Daoy (cell line): Measurements from ENCODE around the gene C15orf61. TPM values are rescaled to one million over a fixed set of nuclear protein-coding genes. Genes with fewer than 3 reads are reported as not detected.

Experiments used
- DNase-seq: peaks from one replicate; pipeline ENCODE4 v3.0.0-alpha.2; 2015; ENCODE audit warnings: low read depth
- total RNA-seq: library from RNA; depleted of rRNA; stranded (reverse); fragments of >200 nt; shearing (Covaris generic); gene quantifications from 2 replicates; pipeline ENCODE4 v1.2.3, GENCODE V29; 2014

Gene C15orf61
- total RNA-seq, 1 experiment from 2014 or later, result 2.2 TPM

GRCh38 chr15:67549736-67550135 is 28.8 kb downstream of the C15orf61 start:
- no peak for DNase-seq

- peak; percentile 42 for DNase-seq
Observed at GRCh38 chr15:67550522-67550921, 29.6 kb downstream of the C15orf61 start.

GRCh38 chr15:67551207-67551743 is 30.3 kb downstream of the C15orf61 start:
- DNase-seq, result no peak

- no peak for DNase-seq
Observed at GRCh38 chr15:67554580-67554979, 33.6 kb downstream of the C15orf61 start.

- no peak for DNase-seq
Observed at GRCh38 chr15:67556976-67557570, 36.1 kb downstream of the C15orf61 start.

GRCh38 chr15:67558502-67558901 is 37.6 kb downstream of the C15orf61 start:
- DNase-seq, result no peak

- no peak for DNase-seq
Observed at GRCh38 chr15:67559158-67559557, 38.2 kb downstream of the C15orf61 start.

- no peak for DNase-seq
Observed at GRCh38 chr15:67559576-67559975, 38.6 kb downstream of the C15orf61 start.

GRCh38 chr15:67560320-67560719 is 39.4 kb downstream of the C15orf61 start:
- no peak for DNase-seq

GRCh38 chr15:67563092-67563491 is 42.2 kb downstream of the C15orf61 start:
- DNase-seq, result no peak

- no peak for DNase-seq
Observed at GRCh38 chr15:67564021-67564967, 43.4 kb downstream of the C15orf61 start.

- DNase-seq, result no peak
Observed at GRCh38 chr15:67564968-67565345, 44.0 kb downstream of the C15orf61 start.

GRCh38 chr15:67569668-67570067 is 48.7 kb downstream of the C15orf61 start:
- no peak for DNase-seq

- DNase-seq, result no peak
Observed at GRCh38 chr15:67570875-67571647, 50.1 kb downstream of the C15orf61 start.

- DNase-seq, result no peak
Observed at GRCh38 chr15:67571648-67572415, 50.9 kb downstream of the C15orf61 start.

GRCh38 chr15:67573194-67573593 is 52.3 kb downstream of the C15orf61 start:
- DNase-seq, result no peak

GRCh38 chr15:67575039-67575502 is 54.1 kb downstream of the C15orf61 start:
- DNase-seq, result peak; percentile 6

- DNase-seq, result no peak
Observed at GRCh38 chr15:67578020-67578600, 57.2 kb downstream of the C15orf61 start.

GRCh38 chr15:67579164-67579563 is 58.2 kb downstream of the C15orf61 start:
- DNase-seq, result no peak
